Measurements from ENCODE around the gene GALNT17.

- TF ChIP-seq POLR2A (IDR thresholded peaks at IDR 0.05; ENCODE audit: low read depth, low read length), result no peak
- TF ChIP-seq POLR2AphosphoS5 (IDR thresholded peaks at IDR 0.05; ENCODE audit: low read depth, low read length), result no peak
- TF ChIP-seq TAF1 (IDR thresholded peaks at IDR 0.05; ENCODE audit: low read depth, low read length), result no peak
- no peak for TF ChIP-seq SPI1 (IDR thresholded peaks at IDR 0.05; ENCODE audit: low read depth, low read length)
- no peak for TF ChIP-seq PAX5 (IDR thresholded peaks at IDR 0.05; ENCODE audit: insufficient read depth, low read length, severe bottlenecking)
- TF ChIP-seq POU2F2 (IDR thresholded peaks at IDR 0.05; ENCODE audit: low read depth, low read length), result no peak
Observed at GRCh38 chr7:71323726-71324125, 191.8 kb downstream of the GALNT17 start.
